GM18867 (cell line): Measurements from ENCODE around the gene HOXD8.
A peak's percentile ranks its signal among the peaks of the same experiment; 100 is the strongest.

Experiments used
- ATAC-seq: cut with Tn5 transposase; IDR thresholded peaks from one replicate; pipeline ENCODE4 v1.9.1; 2021; ENCODE audit warnings: mild to moderate bottlenecking, moderate library complexity; ENCODE audit not compliant: unreplicated experiment

HOXD8 gene

GRCh38 chr2:176114930-176115625 lies 14.4 kb upstream of the HOXD8 start:
- no peak for ATAC-seq

- ATAC-seq, result no peak
Measured at GRCh38 chr2:176115883-176116813, 13.4 kb upstream of the HOXD8 start, which contains the start of gene HOXD10. HOXD10 (plus strand) TSS chr2:176116778; CDS start chr2:176116834, 56 bp downstream.

- ATAC-seq, result no peak
Measured at GRCh38 chr2:176117162-176117822, 12.2 kb upstream of the HOXD8 start.

GRCh38 chr2:176117823-176118371 lies 11.6 kb upstream of the HOXD8 start:
- no peak for ATAC-seq

GRCh38 chr2:176118601-176119339 lies 10.7 kb upstream of the HOXD8 start:
- peak; percentile 90 for ATAC-seq

GRCh38 chr2:176120364-176121189 lies 8.9 kb upstream of the HOXD8 start:
- ATAC-seq, result no peak

- ATAC-seq, result no peak
Measured at GRCh38 chr2:176121190-176122051, 8.1 kb upstream of the HOXD8 start.

GRCh38 chr2:176122052-176122682 lies 7.3 kb upstream of the HOXD8 start:
- no peak for ATAC-seq

GRCh38 chr2:176122683-176123410 lies 6.7 kb upstream of the HOXD8 start, which contains the start of gene HOXD9:
HOXD9 (plus strand) TSS chr2:176122719; CDS start chr2:176122769, 50 bp downstream.
- ATAC-seq, result no peak

- ATAC-seq, result no peak
Measured at GRCh38 chr2:176123411-176124109, 5.9 kb upstream of the HOXD8 start.

GRCh38 chr2:176124110-176124946 lies 5.2 kb upstream of the HOXD8 start:
- no peak for ATAC-seq

GRCh38 chr2:176124947-176125771 lies 4.3 kb upstream of the HOXD8 start:
- no peak for ATAC-seq

GRCh38 chr2:176125772-176126054 lies 3.8 kb upstream of the HOXD8 start:
- ATAC-seq, result no peak

GRCh38 chr2:176126929-176127773 lies 2.4 kb upstream of the HOXD8 start:
- no peak for ATAC-seq

- no peak for ATAC-seq
Measured at GRCh38 chr2:176127774-176128072, 1.8 kb upstream of the HOXD8 start.
